H9 (cell line): ENCODE measurements around the gene SEC22A. TPM values are rescaled to one million over a fixed set of nuclear protein-coding genes. Genes with fewer than 3 reads are reported as not detected.

Experiments
- DNase-seq: peaks from one replicate; pipeline ENCODE4 v3.0.0-alpha.2; 2017
- H2AFZ ChIP-seq: one replicate; pipeline ENCODE4 v1.6.1; 2013; ENCODE audit warnings: mild to moderate bottlenecking, low read length, control low read depth, moderate library complexity
- H2AK5ac ChIP-seq: 2 replicates; pipeline ENCODE4 v1.6.1; 2013; ENCODE audit warnings: low read length, control low read depth, mixed read lengths; ENCODE audit not compliant: insufficient read length
- H2BK120ac ChIP-seq: one replicate; pipeline ENCODE4 v1.6.1; 2013; ENCODE audit warnings: low read depth, mild to moderate bottlenecking, low read length, control low read depth, inconsistent platforms; ENCODE audit not compliant: poor library complexity, severe bottlenecking
- H2BK12ac ChIP-seq: 2 replicates; pipeline ENCODE4 v1.6.1; 2013; ENCODE audit warnings: low read length, control low read depth, mixed read lengths, low read depth; ENCODE audit not compliant: insufficient read length
- H2BK15ac ChIP-seq: 2 replicates; pipeline ENCODE4 v1.6.1; 2013; ENCODE audit warnings: low read depth, low read length, control low read depth
- H2BK20ac ChIP-seq: one replicate; pipeline ENCODE4 v1.6.1; 2013; ENCODE audit warnings: low read depth, mild to moderate bottlenecking, low read length, control low read depth, inconsistent platforms; ENCODE audit not compliant: poor library complexity, severe bottlenecking
- H2BK5ac ChIP-seq: 2 replicates; pipeline ENCODE4 v1.6.1; 2013; ENCODE audit warnings: low read length, control low read depth, mixed read lengths; ENCODE audit not compliant: insufficient read length
- H3K14ac ChIP-seq: 2 replicates; pipeline ENCODE4 v1.6.1; 2013; ENCODE audit warnings: low read length, control low read depth; ENCODE audit not compliant: insufficient read depth
- H3K18ac ChIP-seq: 2 replicates; pipeline ENCODE4 v1.6.1; 2013; ENCODE audit warnings: low read depth, mild to moderate bottlenecking, mixed read lengths, low read length, control low read depth; ENCODE audit not compliant: insufficient read length
- H3K23ac ChIP-seq: 2 replicates; pipeline ENCODE4 v1.6.1; 2013; ENCODE audit warnings: low read length, control low read depth, mixed read lengths, low read depth; ENCODE audit not compliant: insufficient read length
- H3K23me2 ChIP-seq: 2 replicates; pipeline ENCODE4 v1.6.1; 2013; ENCODE audit warnings: low read depth, mild to moderate bottlenecking, mixed read lengths, low read length, control low read depth; ENCODE audit not compliant: insufficient read length, poor library complexity, severe bottlenecking
- H3K27ac ChIP-seq: 2 replicates; pipeline ENCODE4 v1.5.1; 2013; ENCODE audit warnings: low read length, control low read depth, mixed read lengths, low read depth; ENCODE audit not compliant: insufficient read length
- H3K27me3 ChIP-seq: 2 replicates; pipeline ENCODE4 v1.6.1; 2013; ENCODE audit warnings: low read length, control low read depth, inconsistent platforms; ENCODE audit not compliant: insufficient read depth
- H3K4ac ChIP-seq: 2 replicates; pipeline ENCODE4 v1.6.1; 2013; ENCODE audit warnings: low read depth, mild to moderate bottlenecking, control low read depth, inconsistent platforms, low read length, moderate library complexity
- H3K4me1 ChIP-seq: 2 replicates; pipeline ENCODE4 v1.6.1; 2013; ENCODE audit warnings: low read length, control low read depth, inconsistent platforms; ENCODE audit not compliant: insufficient read depth
- H3K4me2 ChIP-seq: 2 replicates; pipeline ENCODE4 v1.6.1; 2013; ENCODE audit warnings: low read length, control low read depth, mixed read lengths; ENCODE audit not compliant: insufficient read length, insufficient read depth
- H3K56ac ChIP-seq: 2 replicates; pipeline ENCODE4 v1.6.1; 2013; ENCODE audit warnings: low read depth, mild to moderate bottlenecking, mixed read lengths, low read length, control low read depth; ENCODE audit not compliant: insufficient read length
- H3K79me1 ChIP-seq: 2 replicates; pipeline ENCODE4 v1.6.1; 2013; ENCODE audit warnings: low read depth, mild to moderate bottlenecking, moderate library complexity, low read length, control low read depth, inconsistent platforms; ENCODE audit not compliant: insufficient read depth, poor library complexity, severe bottlenecking
- H3K79me2 ChIP-seq: 2 replicates; pipeline ENCODE4 v1.6.1; 2013; ENCODE audit warnings: low read length, control low read depth, inconsistent platforms; ENCODE audit not compliant: insufficient read depth
- H3K9ac ChIP-seq: 2 replicates; pipeline ENCODE4 v1.6.1; 2013; ENCODE audit warnings: low read length, control low read depth, mixed read lengths; ENCODE audit not compliant: insufficient read length; ENCODE audit errors: extremely low read depth
- H3K9me3 ChIP-seq: one replicate; pipeline ENCODE4 v1.6.1; 2013; ENCODE audit warnings: low read depth, low read length, inconsistent platforms; ENCODE audit not compliant: control insufficient read depth
- H3T11ph ChIP-seq: one replicate; pipeline ENCODE4 v1.6.1; 2013; ENCODE audit warnings: mild to moderate bottlenecking, low read length, control low read depth, inconsistent platforms
- H4K20me1 ChIP-seq: one replicate; pipeline ENCODE4 v1.6.1; 2013; ENCODE audit not compliant: control insufficient read depth, insufficient read length, insufficient read depth
- H4K5ac ChIP-seq: 2 replicates; pipeline ENCODE4 v1.6.1; 2013; ENCODE audit warnings: low read depth, mild to moderate bottlenecking, mixed read lengths, low read length, control low read depth; ENCODE audit not compliant: insufficient read length
- H4K8ac ChIP-seq: replicated peaks from 2 replicates; pipeline ENCODE4 v1.6.1; 2013; ENCODE audit warnings: low read length, control low read depth, mixed read lengths, low read depth; ENCODE audit not compliant: insufficient read length
- H4K91ac ChIP-seq: 2 replicates; pipeline ENCODE4 v1.6.1; 2013; ENCODE audit warnings: low read depth, mild to moderate bottlenecking, moderate library complexity, mixed read lengths, low read length, control low read depth; ENCODE audit not compliant: insufficient read length
- H3K27ac Mint-ChIP-seq, 3 experiments: 2 replicates in 2 of 3; 3 replicates in 1 of 3; pipeline ENCODE4 v1.8.0; 2020 to 2021; ENCODE audit warnings: mixed read lengths in 3 of 3, mild to moderate bottlenecking in 1 of 3, moderate library complexity in 1 of 3
- H3K27me3 Mint-ChIP-seq: 2 replicates; pipeline ENCODE4 v1.8.0; 2021; ENCODE audit warnings: low read depth, mild to moderate bottlenecking, moderate library complexity, mixed read lengths
- H3K36me3 Mint-ChIP-seq, 3 experiments: 2 replicates in 2 of 3; 3 replicates in 1 of 3; pipeline ENCODE4 v1.8.0; 2020 to 2021; ENCODE audit warnings: low read depth in 3 of 3, mixed read lengths in 3 of 3; ENCODE audit not compliant: insufficient read depth in 1 of 3
- H3K4me1 Mint-ChIP-seq, 2 experiments: 2 replicates each; pipeline ENCODE4 v1.8.0; 2020; ENCODE audit warnings: mixed read lengths in 2 of 2
- H3K4me3 Mint-ChIP-seq, 2 experiments: 2 replicates in 1 of 2; 3 replicates in 1 of 2; pipeline ENCODE4 v1.8.0; 2020 to 2021; ENCODE audit warnings: mild to moderate bottlenecking in 2 of 2, mixed read lengths in 2 of 2, moderate library complexity in 1 of 2
- H3K9me3 Mint-ChIP-seq, 2 experiments: 2 replicates in 1 of 2; 3 replicates in 1 of 2; pipeline ENCODE4 v1.8.0; 2020; ENCODE audit warnings: mild to moderate bottlenecking in 2 of 2, mixed read lengths in 2 of 2, moderate library complexity in 1 of 2
- CTCF ChIP-seq: fragments of 200-600 bp; sonication (generic); conservative IDR thresholded peaks from 3 replicates; pipeline ENCODE4 v1.8.0; 2021; ENCODE audit warnings: antibody characterized with exemption, mild to moderate bottlenecking
- WGBS: extraction: QIAGEN DNeasy Blood & Tissue Kit; methylation state at CpG from one replicate; pipeline ENCODE4 v1.1.7; 2013; ENCODE audit warnings: missing lambda C conversion rate, low lambda C conversion rate, mixed read lengths; ENCODE audit not compliant: insufficient read length; ENCODE audit errors: extremely low coverage; 5-methylcytosine and 5-hydroxymethylcytosine counted together
- total RNA-seq: library from RNA; stranded (reverse); gene quantifications from 2 replicates; pipeline ENCODE4 v1.2.1, GENCODE V29; 2021

Gene SEC22A
- total RNA-seq, 1 experiment from 2014 or later: 9.9 TPM

- Histone ChIP-seq H2AK5ac (no peak overlapping the region), H3K4me2 (no peak overlapping the region)
These were observed 69.9 kb downstream of the SEC22A start for GRCh38 chr3:123271466-123272159.

More at GRCh38 chr3:123271466-123272159, 69.9 kb downstream of the SEC22A start:
- Histone ChIP-seq H2BK12ac (no peak overlapping the region), H3K23ac (no peak overlapping the region), H3K27ac (no peak overlapping the region), H3K14ac (no peak overlapping the region), H3K23me2 (no peaks in the 10 kb centered on the region), H4K91ac (no peak overlapping the region), H4K20me1 (no peaks in the 10 kb centered on the region), H2BK20ac (no peak overlapping the region), H3K79me2 (no peaks in the 10 kb centered on the region), H3K18ac (no peak overlapping the region), H3K79me1 (no peaks in the 10 kb centered on the region), H4K5ac (no peak overlapping the region), H3K27me3 (no peaks in the 10 kb centered on the region), H2BK120ac (no peak overlapping the region), H3K4ac (no peak overlapping the region), H3K9me3 (no peaks in the 10 kb centered on the region), H4K8ac (no peak overlapping the region), H3K9ac (no peak overlapping the region), H2AFZ (no peak overlapping the region), H3T11ph (no peak overlapping the region), H2BK5ac (no peak overlapping the region), H2BK15ac (no peak overlapping the region), H3K4me1 (peaks cover 6% of the 10 kb centered on the region; the same call in 1 of the 2 replicates), H3K56ac (no peak overlapping the region)
- Mint-ChIP-seq H3K27ac (no peak overlapping the region), H3K4me1 (peaks cover 7 to 9% of the 10 kb centered on the region in 2 experiments), H3K4me3 (no peak overlapping the region), H3K36me3 (peaks cover 2 to 14% (median 7%) of the 10 kb centered on the region in 3 experiments; a peak in 5 of 7 replicates), H3K9me3 (no peaks in the 10 kb centered on the region; a peak in 1 of 5 replicates), H3K27me3 (no peaks in the 10 kb centered on the region)
- TF ChIP-seq CTCF: no peak
- WGBS: no CpG with 5 or more reads among the region's 5 CpGs
- DNase-seq: no peak
